Ectodermal cell (in vitro differentiated cells): Measurements from ENCODE around the gene PPP1R27.

Source experiments
- H3K27ac ChIP-seq: 2 replicates; pipeline ENCODE4 v1.7.0; 2013; ENCODE audit warnings: mild to moderate bottlenecking, low read depth, low read length; ENCODE audit not compliant: insufficient read depth, poor library complexity, severe bottlenecking
- H3K27me3 ChIP-seq: 2 replicates; pipeline ENCODE4 v1.7.0; 2013; ENCODE audit warnings: mild to moderate bottlenecking, low read length; ENCODE audit not compliant: insufficient read depth, control insufficient read depth, poor library complexity, severe bottlenecking
- H3K36me3 ChIP-seq: one replicate; pipeline ENCODE4 v1.7.0; 2013; ENCODE audit warnings: low read length; ENCODE audit not compliant: control insufficient read depth, insufficient read depth
- H3K4me1 ChIP-seq: one replicate; pipeline ENCODE4 v1.7.0; 2013; ENCODE audit warnings: low read length; ENCODE audit not compliant: control insufficient read depth, insufficient read depth
- H3K4me3 ChIP-seq: 2 replicates; pipeline ENCODE4 v1.7.0; 2013; ENCODE audit warnings: low read depth, low read length, control low read depth; ENCODE audit not compliant: insufficient read depth
- H3K9me3 ChIP-seq: 2 replicates; pipeline ENCODE4 v1.7.0; 2013; ENCODE audit warnings: mild to moderate bottlenecking, low read length, moderate library complexity; ENCODE audit not compliant: control insufficient read depth
- WGBS, 2 experiments: methylation state at CpG; one replicate each; pipeline ENCODE4 v1.1.7; 2013; ENCODE audit warnings: missing lambda C conversion rate in 2 of 2; 5-methylcytosine and 5-hydroxymethylcytosine counted together

The PPP1R27 gene

DNA sequence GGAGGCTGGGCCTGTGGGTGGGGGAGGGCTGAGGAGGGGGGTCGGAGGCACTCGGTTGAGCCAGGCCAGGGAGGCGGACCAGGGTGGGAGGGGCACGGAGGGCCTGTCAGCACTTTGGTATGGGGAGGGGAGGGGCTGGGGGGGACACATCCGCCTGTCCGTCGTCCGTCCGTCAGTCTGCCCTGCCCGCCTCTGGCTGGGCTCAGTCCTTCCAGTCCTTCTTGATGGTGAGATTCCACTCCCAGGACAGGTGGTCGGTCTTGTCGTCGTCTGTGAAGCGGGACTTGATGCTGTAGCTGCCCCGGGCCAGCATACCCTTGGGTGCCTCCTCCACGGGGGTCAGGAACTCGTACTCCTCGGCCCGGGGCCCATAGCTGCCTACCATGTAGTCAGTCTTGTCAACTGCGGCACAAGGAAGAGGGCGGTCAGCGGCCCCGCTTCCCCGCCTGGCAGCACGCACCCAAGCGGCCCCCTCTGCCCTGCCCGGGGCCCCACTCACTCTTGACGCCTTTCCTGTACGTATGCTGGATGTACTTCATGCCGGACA, 33.9 kb upstream of the PPP1R27 start:
- peak overlapping the region; percentile 16 for H3K27ac ChIP-seq
- peaks cover under 1% of the 10 kb centered on the region for H3K36me3 ChIP-seq
- peaks cover 34% of the 10 kb centered on the region for H3K4me1 ChIP-seq
- H3K4me3 ChIP-seq = no peak overlapping the region
- H3K27me3 ChIP-seq = no peaks in the 10 kb centered on the region
- no peaks in the 10 kb centered on the region for H3K9me3 ChIP-seq
- WGBS, 2 experiments = 81 to 87% methylated on average over 30 of the region's 30 CpGs

DNA sequence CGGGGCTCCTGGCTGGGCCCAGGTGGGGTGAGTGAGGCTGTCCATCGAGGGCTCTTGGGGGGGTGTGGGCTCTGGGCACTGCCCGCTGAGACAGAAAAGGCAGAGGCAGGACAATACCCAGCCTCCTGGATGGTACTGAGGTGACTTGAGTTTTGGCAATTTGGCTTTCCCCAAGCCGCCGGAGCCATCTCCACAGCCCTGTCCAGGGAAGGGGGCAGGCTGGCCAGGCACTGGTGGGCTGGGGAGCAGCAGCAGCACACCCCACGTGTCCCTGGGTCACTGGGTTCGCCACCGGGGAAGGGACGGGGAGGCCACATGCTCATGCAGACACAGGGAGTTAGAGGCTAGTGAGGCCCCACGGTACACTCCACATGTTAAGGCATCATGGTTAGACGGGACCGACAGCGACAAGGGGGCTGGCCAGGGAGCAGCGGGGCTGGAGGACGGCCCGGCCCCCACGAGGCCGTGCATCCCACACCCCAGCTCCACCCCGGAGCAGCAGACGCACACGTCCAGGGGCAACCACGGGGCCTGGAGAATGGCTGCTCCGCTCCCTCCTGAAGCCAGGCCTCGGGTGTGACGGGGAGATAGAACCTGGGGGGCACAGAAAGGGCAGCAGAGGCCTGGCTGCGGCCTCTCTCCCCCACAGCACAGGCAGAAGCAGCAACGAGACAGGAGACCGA, 33.3 kb upstream of the PPP1R27 start:
- peaks cover 7% of the 10 kb centered on the region for H3K36me3 ChIP-seq
- WGBS, 2 experiments = 88 to 89% methylated on average over 27 to 28 of the region's 28 CpGs

DNA sequence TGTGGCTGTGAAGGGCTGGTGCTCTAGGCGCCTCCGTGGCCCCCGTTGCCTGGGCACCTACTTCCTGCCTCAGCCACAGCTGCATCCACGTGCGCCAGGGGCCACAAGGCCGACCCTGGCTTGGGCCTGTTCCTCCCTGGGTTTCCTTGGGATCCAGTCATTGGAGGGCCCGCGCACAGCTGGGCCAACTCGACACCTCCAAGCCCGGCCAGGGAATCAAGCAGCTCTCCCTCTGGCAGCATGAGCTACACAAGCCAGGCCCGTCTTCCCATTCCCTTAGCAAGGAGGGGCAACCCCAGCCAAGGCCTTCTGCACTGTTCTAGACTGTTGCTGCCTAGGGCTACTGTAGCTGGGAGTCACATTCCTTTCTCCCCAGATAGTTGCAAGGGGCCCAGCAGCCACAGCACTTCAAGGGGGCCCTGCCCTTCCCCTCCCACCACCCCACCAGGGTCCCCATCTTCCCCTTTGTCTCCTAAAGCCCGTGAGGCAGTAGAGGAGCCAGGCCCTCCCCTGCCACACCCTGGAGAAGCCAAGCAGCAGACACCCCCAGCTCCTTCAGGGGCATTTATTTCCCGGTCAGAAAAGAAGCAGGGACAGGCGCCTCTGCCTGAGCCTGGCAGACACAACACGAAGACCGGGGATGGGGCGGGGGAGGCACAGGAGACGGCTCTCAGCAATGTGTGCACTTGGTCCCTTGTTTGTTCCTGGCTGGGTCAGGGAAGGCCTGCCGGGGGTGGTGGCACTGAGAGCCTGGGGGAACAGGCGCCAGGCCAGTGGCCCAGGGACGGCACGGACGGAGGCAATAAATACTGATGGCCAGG, 32.5 kb upstream of the PPP1R27 start:
- H3K4me1 ChIP-seq = peaks cover 34% of the 10 kb centered on the region
- no peak overlapping the region for H3K4me3 ChIP-seq
- WGBS, 2 experiments = 81 to 83% methylated on average over 23 of the region's 23 CpGs
- H3K36me3 ChIP-seq = peaks cover 9% of the 10 kb centered on the region
- H3K27me3 ChIP-seq = no peaks in the 10 kb centered on the region
- H3K27ac ChIP-seq = peak overlapping the region; percentile 77
- no peaks in the 10 kb centered on the region for H3K9me3 ChIP-seq

More for the DNA sequence above, 33.3 kb upstream of the PPP1R27 start:
- H3K9me3 ChIP-seq = no peaks in the 10 kb centered on the region
- H3K27ac ChIP-seq = peak overlapping the region; percentile 16
- no peaks in the 10 kb centered on the region for H3K27me3 ChIP-seq
- peaks cover 34% of the 10 kb centered on the region for H3K4me1 ChIP-seq
- H3K4me3 ChIP-seq = no peak overlapping the region

DNA sequence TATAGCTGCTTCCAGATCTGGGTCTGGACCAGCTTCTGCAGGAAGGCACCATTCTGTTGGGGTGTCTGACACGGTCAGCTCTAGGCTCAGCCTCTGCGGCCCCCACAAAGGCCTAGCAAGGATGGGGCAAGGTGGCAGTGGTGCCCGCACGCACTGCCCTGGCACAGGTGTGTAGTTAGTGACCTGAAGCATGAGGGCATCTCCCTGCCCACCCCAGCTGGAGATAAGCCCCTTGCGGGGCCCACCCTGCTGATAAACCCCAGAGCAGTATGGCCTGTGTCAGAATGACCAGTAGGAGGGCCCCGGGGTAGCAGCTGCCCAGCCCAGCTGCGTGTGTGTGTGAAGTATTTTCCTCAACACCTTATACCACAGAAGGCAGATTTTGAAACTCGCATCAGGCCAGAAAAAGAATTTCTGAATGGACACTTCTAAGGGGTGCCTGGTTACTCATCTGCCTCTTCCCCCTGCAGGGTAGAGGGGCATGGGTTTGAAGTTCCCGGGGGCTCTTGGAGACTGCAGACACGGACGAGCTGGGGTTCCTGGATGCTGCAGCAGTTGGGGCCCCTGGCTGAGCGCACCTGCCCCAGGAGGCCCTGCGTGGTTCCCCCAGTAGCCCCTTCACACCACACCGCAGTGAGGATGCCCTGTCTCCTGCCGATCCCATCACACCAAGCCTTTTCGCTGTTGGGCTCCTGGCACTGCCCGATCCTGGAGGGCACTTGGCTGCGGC, 31.8 kb upstream of the PPP1R27 start:
- Histone ChIP-seq H3K27ac (peak overlapping the region; percentile 3), H3K9me3 (no peaks in the 10 kb centered on the region), H3K36me3 (peaks cover 9% of the 10 kb centered on the region), H3K4me1 (peaks cover 34% of the 10 kb centered on the region), H3K27me3 (no peaks in the 10 kb centered on the region), H3K4me3 (no peak overlapping the region)
- WGBS, 2 experiments = 94% methylated on average over 18 of the region's 18 CpGs

DNA sequence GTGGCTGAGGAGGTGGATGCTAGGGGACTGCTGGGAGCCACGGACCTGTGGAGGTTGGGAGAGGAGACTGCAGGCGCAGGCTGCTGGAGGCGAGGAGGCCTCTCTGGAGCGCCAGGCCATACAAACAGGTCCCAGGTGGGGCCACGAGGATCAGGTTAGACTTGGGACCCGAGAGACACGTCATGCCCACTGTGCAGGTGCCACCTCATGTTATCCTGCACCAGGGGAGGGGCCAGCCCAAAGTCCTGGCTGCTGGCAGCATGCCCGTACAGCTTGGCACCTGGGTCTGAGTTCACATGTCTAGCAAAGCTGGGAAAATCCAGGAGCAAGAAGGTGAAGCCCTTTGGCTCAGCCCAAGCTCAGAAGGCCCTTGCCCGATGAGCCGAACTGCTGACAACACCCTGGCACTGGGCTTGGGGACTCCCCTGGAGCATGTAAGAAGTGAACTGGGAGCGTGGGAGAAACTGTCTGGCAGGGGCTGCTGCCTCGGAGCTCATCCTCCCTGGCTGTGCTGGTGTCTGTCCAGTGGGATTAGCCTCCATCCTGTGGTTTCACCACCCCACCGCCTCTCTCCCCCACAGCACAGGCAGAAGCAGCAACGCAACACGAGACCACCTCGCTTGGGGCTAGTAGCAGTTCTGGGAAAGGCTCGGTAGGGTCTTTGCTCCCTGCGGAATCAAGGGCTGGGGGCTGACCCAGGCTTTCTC, 31.0 kb upstream of the PPP1R27 start:
- H3K9me3 ChIP-seq = no peaks in the 10 kb centered on the region
- WGBS, 2 experiments = 91 to 94% methylated on average over 18 of the region's 18 CpGs
- peaks cover 9% of the 10 kb centered on the region for H3K36me3 ChIP-seq
- H3K4me1 ChIP-seq = peaks cover 34% of the 10 kb centered on the region
- no peak overlapping the region for H3K27ac ChIP-seq
- no peak overlapping the region for H3K4me3 ChIP-seq
- no peaks in the 10 kb centered on the region for H3K27me3 ChIP-seq

DNA sequence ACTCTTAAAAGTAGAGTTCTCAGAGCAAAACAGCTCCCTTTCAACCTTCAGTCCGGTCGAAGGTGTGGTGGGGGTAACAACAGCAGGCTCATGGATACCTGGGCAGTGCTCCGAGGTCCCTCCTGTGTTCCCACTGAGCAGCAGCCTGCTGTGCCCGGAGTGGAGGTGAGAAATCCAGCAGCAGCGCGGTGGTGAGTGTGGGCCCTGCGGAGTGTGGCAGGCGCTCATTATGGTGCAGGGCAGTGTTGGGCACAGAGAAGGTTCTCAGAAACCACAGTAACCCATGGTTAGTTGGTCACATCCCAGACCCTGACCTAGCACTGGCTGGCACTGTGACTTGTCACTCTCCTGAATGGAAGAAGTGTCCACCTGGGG, 30.5 kb upstream of the PPP1R27 start:
- 96% methylated on average over 8 of the region's 8 CpGs for WGBS, 2 experiments
- H3K4me3 ChIP-seq = no peak overlapping the region
- no peaks in the 10 kb centered on the region for H3K27me3 ChIP-seq
- H3K27ac ChIP-seq = no peak overlapping the region
- H3K9me3 ChIP-seq = no peaks in the 10 kb centered on the region
- peaks cover 9% of the 10 kb centered on the region for H3K36me3 ChIP-seq
- peaks cover 34% of the 10 kb centered on the region for H3K4me1 ChIP-seq

DNA sequence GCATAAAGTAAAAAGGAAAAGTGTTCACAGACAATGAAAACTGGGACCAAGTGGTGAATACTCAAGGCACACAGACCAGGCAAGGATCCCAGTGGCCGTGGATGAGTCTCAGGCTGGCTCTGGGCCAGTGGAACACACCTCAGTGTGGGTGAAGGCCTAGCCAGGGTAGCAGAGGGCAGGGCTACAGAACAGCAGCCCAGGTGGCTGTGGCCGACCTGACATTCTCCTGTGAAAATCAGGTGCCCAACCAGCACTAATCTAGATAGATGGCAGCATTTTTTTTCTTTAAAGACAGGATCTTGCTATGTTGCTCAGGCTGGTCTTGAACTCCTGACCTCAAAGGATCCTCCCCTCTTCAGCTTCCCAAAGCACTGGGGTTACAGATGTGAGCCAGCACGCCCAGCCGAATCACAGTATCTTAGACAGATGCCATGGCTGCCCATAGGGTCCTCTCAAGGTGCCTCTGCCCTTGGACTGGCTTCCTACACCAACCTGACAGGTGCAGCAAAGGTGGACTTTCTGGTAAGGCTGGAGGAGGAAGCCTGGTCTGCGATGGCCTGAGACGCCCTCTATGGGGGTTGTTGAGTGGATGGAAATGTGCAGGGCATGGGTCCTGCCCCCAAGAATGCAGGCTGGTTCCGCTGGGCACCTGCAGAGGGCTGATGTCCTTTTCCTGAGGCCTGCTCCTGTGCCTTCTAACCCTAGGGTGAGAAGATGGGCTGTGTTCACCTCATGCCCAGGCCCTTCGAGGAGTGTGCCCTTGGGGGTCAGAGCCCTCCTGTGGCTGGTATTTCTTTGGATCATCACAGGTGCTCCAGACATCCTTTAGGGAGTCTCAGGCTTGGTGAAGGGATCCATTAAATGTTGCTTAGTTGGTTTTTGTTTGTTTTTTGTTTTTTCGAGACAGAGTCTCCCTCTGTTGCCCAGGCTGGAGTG, 29.3 kb upstream of the PPP1R27 start:
- H3K9me3 ChIP-seq = no peaks in the 10 kb centered on the region
- H3K27me3 ChIP-seq = no peaks in the 10 kb centered on the region
- 92 to 94% methylated on average over 9 of the region's 9 CpGs for WGBS, 2 experiments
- H3K27ac ChIP-seq = no peak overlapping the region
- H3K36me3 ChIP-seq = peaks cover 9% of the 10 kb centered on the region
- H3K4me3 ChIP-seq = no peak overlapping the region
- peaks cover 29% of the 10 kb centered on the region for H3K4me1 ChIP-seq

DNA sequence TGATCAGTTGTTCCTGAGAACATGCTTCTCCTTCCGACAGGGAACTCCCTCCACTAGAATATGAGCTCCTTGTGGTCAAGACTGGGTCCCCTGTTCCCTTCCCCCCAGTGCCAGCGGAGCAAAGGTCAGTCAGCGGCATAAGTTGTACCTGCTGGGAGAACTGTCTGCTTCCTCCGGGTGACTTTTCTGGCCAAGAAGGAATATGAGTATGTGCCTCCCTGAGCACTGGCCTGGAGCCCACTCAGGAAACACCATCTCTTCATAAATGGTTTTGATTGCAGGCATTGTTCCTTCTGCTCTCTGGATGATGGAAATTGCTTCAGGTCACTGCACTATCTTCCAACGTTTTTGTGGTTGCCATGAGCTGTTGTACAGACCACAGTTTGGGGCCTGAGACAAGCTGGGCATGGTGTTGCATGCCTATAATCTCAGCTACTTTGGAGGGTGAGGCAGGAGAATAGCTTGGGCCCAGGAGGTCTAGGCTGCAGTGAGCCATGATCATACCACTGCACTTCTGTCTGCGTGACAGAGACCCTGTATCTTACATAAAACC, 28.3 kb upstream of the PPP1R27 start:
- Histone ChIP-seq H3K4me3 (no peak overlapping the region), H3K27me3 (no peaks in the 10 kb centered on the region), H3K9me3 (no peaks in the 10 kb centered on the region), H3K36me3 (peaks cover 18% of the 10 kb centered on the region), H3K4me1 (peaks cover 24% of the 10 kb centered on the region), H3K27ac (no peak overlapping the region)
- 93 to 95% methylated on average over 6 of the region's 6 CpGs for WGBS, 2 experiments
